ENCODE results near the gene OR10H3.
"Not testable (repeated sequence)": the region's sequence is repeated elsewhere in the genome, so short reads cannot be mapped to it uniquely, and the experiment has no call there.

Gene OR10H3

GRCh38 chr19:15737722-15738121 is at the start of gene OR10H3:
Gene OR10H3, plus strand, starts transcription at chr19:15737985. Its CDS starts 3,408 bp downstream, at chr19:15741393.
- no peak for DNase-seq

GRCh38 chr19:15696654-15697194 is 41.1 kb upstream of the OR10H3 start:
- DNase-seq = no peak

- peak; percentile 14 for DNase-seq
Measured at GRCh38 chr19:15701757-15702533, 35.8 kb upstream of the OR10H3 start.

GRCh38 chr19:15702534-15702930 is 35.3 kb upstream of the OR10H3 start:
- peak; percentile 72 for DNase-seq

- no peak for DNase-seq
Measured at GRCh38 chr19:15714638-15715037, 23.1 kb upstream of the OR10H3 start.

- DNase-seq = no peak
Measured at GRCh38 chr19:15715642-15716041, 22.1 kb upstream of the OR10H3 start.

- DNase-seq = no peak
Measured at GRCh38 chr19:15717809-15718208, 20.0 kb upstream of the OR10H3 start.

GRCh38 chr19:15721268-15721667 is 16.5 kb upstream of the OR10H3 start:
- DNase-seq = no peak

GRCh38 chr19:15722956-15723355 is 14.8 kb upstream of the OR10H3 start:
- no peak for DNase-seq

- no peak for DNase-seq
Measured at GRCh38 chr19:15727724-15728123, 10.1 kb upstream of the OR10H3 start, which contains the start of gene OR10H2. Gene OR10H2, plus strand, starts transcription at chr19:15728024. Its CDS starts 20 bp downstream, at chr19:15728044.

- no peak for DNase-seq
Measured at GRCh38 chr19:15730538-15730937, 7.2 kb upstream of the OR10H3 start.

GRCh38 chr19:15732388-15732787 is 5.4 kb upstream of the OR10H3 start:
- no peak for DNase-seq

- no peak for DNase-seq
Measured at GRCh38 chr19:15733895-15734294, 3.9 kb upstream of the OR10H3 start.

GRCh38 chr19:15740785-15741184 is 3.0 kb downstream of the OR10H3 start:
- DNase-seq = no peak

- DNase-seq = no peak
Measured at GRCh38 chr19:15748239-15748638, 10.5 kb downstream of the OR10H3 start.

- DNase-seq = no peak
Measured at GRCh38 chr19:15758379-15758778, 20.6 kb downstream of the OR10H3 start.

- no peak for DNase-seq
Measured at GRCh38 chr19:15759962-15760565, 22.3 kb downstream of the OR10H3 start.

GRCh38 chr19:15769586-15769985 is 31.8 kb downstream of the OR10H3 start:
- no peak for DNase-seq

- not testable (repeated sequence) for DNase-seq
Measured at GRCh38 chr19:15774159-15774558, 36.4 kb downstream of the OR10H3 start.

- DNase-seq = no peak
Measured at GRCh38 chr19:15775249-15775648, 37.5 kb downstream of the OR10H3 start.

GRCh38 chr19:15776264-15776663 is 38.5 kb downstream of the OR10H3 start:
- no peak for DNase-seq

GRCh38 chr19:15776991-15777970 is 39.5 kb downstream of the OR10H3 start:
- no peak for DNase-seq

All from NCI-H69 (cell line).